GM18520 (cell line): ENCODE results near the gene RASA3.

ENCODE experiments used
- ATAC-seq: cut with Tn5 transposase; IDR thresholded peaks from one replicate; pipeline ENCODE4 v1.9.1; 2021; ENCODE audit not compliant: unreplicated experiment

RASA3 gene

DNA sequence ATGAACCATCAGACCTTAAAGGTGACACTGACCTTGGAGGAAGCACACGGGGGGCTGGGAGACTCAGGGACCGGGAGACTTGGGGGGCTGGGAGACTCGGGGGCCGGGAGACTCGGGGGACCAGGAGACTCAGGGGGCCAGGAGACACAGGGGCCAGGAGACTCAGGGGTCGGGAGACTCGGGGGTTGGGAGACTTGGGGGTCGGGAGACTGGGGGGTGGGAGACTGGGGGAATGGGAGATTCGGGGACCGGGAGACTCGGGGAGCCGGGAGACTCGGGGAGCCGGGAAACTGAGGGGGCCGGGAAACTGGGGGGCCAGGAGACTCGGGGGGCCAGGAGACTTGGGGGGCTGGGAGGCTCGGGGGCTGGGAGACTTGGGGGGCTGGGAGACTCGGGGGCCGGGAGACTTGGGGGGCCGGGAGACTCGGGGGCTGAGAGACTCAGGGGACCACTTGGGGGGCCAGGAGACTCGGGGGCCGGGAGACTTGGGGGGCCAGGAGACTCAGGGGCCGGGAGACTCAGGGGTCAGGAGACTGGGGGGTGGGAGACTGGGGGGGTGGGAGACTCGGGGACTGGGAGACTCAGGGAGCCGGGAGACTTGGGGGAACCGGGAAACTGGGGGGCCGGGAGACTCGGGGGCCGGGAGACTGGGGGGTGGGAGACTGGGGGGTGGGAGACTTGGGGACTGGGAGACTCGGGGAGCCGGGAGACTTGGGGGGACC is 62.9 kb downstream of the RASA3 start:
- no peak for ATAC-seq

DNA sequence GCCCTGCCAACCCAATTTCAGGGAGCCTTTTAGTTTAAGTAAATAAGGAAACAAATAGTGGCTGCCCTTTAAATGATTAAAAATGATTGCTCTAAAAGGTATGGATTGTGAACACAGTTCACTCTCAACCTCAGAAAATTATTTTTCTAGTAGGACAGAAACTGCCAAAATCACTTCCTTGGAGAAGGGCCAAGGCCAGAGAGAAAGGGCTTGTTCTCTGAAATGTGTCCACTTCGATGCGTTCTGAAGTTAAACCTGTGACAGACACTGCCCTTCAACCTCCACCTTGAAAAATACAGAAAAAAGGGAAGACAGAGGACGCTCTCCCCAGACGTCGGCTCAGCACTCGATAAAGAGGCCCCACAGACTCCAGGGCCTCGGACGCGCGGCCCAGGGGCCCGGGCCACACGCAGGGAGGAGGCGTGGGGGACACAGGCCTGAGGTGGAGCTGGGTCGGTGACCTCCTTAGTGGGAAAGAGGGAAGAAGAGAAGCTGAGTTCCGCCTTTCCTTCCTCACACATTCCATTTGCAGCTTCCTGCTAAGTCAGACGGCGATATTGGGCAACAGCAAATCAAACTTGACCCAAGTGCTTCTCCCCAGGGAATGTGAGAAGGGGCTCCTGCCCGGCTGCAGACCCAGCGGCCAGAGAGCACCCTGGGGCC is 63.6 kb downstream of the RASA3 start:
- ATAC-seq = no peak

DNA sequence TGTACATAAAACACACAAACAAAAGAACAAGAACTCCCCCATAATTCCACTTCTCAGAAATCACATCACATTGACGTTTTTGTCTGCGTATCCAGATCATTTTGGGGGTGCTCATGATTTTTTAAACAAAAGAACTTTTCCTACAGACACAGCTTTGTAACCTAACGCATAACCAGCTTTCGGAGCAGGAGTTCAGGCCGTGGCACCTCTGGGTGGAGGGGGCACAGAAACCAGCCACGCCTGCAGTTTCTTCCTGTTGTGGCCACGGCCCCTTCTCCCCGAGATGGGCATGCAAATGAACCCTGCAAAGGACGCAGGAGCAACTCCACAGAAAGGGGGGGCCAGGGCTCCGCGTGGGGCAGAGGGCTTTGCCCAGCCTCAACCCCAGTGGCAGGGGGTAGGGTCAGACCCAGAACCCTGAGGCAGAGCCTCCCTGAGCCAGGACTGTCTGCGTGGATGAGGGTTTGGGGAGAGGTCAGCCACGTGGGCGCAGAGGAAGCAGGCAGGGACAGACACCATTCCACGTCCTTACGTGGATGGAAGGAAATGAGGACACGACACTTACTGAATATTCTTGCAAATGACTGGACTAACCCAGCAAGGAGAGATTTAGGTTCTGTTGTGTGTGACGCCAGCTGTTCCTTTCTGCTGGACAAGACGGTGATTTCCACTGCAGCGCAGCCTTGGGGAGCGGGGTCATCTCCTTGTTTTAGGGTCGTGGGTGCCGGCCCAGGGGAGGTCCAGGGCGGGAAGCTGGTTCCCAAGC is 64.4 kb downstream of the RASA3 start:
- no peak for ATAC-seq

DNA sequence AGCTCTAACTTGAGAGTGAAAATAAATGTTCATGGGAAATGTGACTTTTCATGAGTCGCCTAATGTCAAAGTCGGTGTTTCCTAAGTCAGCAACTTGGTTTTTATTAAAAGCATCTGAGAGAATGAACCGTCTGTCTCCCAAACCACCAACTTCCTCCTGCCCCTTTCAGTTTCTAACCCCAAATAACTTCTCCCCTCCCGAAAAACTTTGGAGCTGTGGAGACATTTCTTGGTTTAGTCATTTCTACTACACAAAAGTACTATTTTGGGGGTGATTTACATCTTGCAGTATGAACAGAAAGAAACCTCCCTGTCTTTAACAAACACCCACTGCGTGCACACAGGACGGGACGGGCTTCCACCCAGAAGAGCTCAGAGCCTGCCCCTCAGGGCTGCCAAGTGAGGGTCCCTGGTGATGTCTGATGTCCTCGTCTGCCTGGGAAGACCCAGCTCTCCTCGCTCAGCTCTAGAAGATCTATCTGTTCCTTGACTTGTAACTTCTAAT is 65.0 kb downstream of the RASA3 start:
- peak; percentile 43 for ATAC-seq

GRCh38 chr13:114066956-114067355 is 65.5 kb downstream of the RASA3 start:
- no peak for ATAC-seq

GRCh38 chr13:114065926-114066774 is 66.3 kb downstream of the RASA3 start:
- ATAC-seq = no peak

- ATAC-seq = peak; percentile 32
These were observed 67.1 kb downstream of the RASA3 start for GRCh38 chr13:114065141-114065925.

DNA sequence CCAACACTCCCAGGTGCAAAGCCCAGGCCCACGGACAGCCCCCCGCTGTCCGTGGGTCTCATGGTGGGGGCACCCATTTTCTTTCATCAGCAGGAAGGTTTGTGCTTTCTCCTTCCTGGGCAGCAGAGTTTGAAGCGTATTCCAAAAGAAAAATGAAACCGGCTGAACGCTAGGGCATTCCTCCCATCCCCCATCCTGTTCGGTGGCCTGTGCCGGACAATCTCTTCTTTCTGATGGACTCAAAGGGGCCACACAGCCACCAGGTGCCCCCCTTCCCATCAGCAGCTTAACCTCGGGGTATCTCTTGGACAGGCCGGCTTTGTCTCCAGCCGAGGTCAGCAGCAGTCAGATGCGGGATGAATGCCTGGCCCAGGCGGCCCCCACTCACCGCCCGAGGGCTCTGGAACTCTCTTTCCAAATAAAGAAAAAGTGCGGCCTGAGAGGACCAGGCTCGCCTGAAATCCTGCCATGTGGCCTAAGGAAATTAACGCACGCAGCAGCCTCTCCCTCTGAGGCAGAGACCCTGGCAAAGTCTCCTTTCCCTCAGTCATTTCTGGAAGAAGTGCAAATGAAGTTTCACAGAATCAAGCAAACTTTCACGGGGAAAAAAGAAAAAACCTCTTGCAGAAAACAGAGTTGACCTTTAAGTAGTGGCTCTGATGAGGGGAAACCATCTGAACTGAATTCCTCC is 67.8 kb downstream of the RASA3 start:
- ATAC-seq = no peak

DNA sequence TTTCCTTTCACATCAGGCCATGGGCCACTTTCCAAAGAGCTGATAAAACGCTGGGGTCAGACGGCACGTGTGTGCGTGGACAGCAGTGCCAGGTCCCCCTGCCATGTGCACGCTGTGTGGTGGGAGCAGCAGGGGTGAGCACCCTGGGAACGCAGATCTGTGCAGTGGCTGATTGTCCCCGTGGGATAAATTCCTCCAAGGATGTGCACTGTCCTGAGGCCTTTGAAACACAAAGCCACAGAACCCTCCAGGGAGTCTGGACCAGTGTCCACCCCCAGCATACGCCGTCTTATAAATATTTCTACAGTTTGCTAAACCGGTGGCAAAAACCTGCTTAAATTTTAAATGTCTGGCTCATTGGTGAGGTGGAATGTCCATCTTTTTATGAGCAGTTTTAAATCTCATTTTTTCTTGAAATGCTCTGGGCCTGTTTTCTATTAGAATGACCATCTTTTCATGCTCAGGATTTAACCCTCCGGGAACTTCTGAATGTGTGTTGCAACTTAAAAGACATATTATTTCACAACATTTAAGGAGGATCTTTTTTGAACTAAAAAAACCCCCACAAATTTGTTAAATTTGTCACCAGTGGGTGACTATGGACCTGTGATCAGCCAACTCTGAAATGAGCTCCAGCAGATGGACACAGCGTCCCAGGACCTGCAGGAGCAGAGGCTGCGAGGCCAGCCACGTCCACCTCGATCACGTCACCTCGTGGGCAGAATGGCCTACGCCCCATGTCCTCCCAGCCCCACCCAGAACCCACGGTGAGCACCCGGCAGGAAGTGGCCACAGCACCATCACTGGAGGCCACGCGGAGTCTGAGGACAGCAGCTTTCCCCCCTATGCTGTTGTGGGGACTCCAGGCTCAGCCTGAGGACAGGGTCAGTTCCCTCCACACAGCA is 68.6 kb downstream of the RASA3 start:
- ATAC-seq = no peak

DNA sequence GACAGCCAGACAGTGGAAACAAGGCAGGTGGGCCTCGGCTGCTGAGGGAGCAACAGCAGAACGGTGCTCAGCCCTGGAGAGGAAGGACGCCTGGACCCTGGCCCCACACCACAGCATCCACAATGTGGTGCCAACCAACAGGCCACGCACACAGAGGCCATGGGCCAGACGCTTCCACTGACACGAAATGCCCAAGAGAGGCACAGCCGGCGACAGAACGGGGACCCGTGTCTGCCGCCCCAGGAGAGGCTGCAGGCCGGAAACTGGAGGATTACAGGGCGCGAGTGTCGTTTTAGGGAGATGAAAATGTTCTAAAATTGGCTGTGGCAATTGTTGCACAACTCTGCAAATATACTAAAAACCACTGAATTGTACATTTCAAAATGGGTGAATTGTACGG is 69.7 kb downstream of the RASA3 start:
- no peak for ATAC-seq

DNA sequence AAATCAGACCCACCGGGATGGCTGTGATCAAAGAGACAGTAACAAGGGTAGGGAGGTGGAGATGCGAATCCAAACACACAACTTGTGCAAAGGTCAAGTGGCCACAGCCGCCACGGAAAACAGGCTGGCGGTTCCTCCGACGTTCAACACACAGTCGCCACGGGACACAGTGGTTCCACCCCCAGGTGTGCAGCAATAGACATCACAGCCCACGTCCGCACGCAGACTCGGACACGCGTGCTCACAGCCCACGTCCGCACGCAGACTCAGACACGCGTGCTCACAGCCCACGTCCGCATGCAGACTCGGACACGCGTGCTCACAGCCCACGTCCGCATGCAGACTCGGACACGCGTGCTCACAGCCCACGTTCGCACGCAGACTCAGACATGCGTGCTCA is 70.1 kb downstream of the RASA3 start:
- ATAC-seq = no peak

DNA sequence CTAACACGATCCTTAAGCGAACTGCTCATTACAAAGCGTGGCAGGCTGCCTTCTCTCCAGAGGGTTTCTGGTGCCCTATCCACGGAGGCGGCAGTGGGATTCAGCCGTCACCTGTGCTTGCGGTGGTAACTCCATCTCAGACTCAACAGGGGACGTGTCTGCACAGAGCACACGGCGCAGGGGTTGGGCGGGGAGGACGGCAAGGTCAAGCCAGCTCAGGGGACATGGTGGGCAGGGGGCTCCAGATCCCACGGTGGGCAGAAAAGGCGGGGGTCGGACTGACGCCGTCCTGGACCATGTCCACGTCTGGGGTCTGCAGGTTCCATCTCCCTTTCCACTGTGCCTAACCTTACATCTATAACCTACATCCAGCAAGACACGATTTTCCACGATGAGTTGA is 70.7 kb downstream of the RASA3 start:
- no peak for ATAC-seq

DNA sequence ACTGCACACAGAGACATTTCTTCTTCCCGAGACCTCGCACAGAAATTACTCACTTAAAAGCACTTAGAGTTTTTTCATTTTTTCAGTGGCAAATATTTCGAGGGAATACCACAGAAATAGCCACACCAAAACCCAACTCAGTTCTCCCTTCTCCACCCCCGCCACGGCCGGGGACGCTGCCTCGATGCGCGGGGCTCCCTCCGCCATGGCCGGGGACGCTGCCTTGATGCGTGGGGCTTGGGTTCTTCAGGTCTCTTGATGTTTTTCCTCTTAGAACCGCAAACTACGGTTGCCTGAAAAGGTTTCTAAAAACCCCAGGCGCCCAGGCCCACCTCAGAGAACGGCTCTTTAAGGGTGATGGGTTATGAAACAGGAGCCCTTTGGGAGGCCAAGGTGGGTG is 71.4 kb downstream of the RASA3 start:
- no peak for ATAC-seq

DNA sequence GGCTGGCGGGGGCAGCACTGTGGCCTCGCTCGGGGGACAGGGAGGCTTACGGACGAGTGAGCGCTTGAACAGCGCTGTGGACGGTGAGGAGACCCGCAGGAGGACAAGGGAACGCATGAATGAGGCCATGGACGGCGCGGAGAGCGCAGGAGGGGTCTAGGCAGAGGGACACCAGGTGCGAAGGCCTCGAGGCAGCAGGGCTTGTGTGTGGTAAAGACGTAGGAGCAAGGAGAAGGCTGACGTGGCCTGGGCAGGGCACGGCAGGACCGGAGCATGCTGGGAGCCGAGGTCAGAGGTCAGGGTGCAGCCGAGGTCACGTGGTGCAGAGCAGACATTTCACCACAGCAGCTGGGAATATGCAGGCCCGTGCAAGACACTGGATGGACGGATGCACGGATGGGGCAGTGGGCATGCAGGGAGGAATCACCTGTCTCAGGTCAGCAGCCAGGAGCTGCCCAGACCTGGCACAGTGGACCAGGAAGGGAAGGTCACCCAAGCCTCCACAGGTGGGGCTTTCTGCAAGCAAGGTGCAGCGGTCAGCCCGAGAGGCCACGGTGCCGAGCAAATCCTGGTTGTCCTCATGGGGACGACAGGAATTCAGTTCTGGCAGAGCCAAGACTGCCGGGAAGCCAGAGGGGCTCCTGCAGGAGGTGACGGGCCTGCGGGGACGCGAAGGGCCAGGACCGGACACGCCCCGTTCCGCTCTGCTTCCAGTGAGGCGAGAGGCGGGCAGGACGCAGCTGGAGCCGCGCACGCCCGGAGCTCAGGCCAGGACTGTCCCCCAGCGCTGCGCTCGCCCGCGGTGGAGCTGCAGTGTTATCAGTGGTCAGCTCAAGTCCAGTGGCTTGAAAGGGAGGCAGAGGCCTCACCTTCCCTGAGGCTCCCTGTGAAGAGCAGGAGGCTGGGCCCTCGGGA is 72.2 kb downstream of the RASA3 start:
- ATAC-seq = no peak

- no peak for ATAC-seq
These were observed 73.0 kb downstream of the RASA3 start for GRCh38 chr13:114059428-114059827.

DNA sequence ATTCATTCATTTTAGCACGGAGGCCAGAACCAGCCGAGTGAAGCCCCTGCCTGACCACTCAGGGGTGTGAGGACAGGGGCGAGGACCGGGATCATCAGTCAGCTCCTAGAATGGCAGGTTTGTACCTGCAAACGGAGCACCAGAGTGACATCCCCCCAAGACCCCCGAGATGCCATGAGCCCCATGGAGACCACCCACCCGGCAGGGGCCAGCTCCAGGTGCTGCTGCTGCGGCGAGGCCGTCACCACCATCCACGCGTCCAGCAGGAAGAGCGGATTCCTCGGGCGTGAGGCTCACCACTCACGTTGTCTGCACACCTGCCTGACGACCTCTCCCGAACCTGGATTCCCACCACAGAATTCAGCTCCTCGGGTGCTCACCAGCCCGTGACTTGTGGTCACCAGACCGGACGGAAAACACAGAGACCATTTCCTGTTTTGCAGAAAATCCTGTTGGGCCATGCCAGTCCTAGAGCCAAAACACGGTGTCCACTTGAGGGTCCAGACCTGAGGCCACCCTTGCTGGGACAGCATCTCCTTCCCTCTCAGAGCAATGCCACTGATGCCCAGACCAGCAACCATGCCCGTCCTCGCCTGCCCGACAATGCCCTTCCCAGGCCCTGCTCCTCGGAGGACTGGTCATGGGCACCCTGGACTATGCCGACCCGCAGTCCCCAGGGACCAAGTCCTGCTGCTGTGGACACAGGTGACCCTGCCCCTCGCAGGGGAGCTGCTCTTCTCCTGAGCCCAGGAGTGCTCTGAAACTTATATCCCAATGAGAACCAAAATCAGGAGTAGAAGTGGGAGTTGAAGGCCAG is 74.2 kb downstream of the RASA3 start:
- ATAC-seq = no peak
